WI38 (cell line): ENCODE data around the gene RGPD8.
A peak's percentile ranks its signal among the peaks of the same experiment; 100 is the strongest.

Source experiments
- H3K4me3 ChIP-seq: 2 replicates; pipeline ENCODE4 v1.5.1; 2011; ENCODE audit warnings: low read depth, mild to moderate bottlenecking, control low read depth, low read length
- CTCF ChIP-seq: IDR thresholded peaks from 2 replicates; pipeline ENCODE4 v1.5.1; 2012; ENCODE audit warnings: low read depth, mild to moderate bottlenecking, control low read depth, low read length

Gene RGPD8

GRCh38 chr2:112474844-112475486 lies 41.5 kb upstream of the RGPD8 start:
- TF ChIP-seq CTCF, result no peak
- no peak overlapping the region for H3K4me3 ChIP-seq

GRCh38 chr2:112472547-112473263 lies 39.3 kb upstream of the RGPD8 start:
- no peak for TF ChIP-seq CTCF
- no peak overlapping the region for H3K4me3 ChIP-seq

GRCh38 chr2:112465382-112465781 lies 31.9 kb upstream of the RGPD8 start:
- 0 out of 2 replicates have a peak, but pooled peaks have one; percentile 15 for TF ChIP-seq CTCF
- H3K4me3 ChIP-seq, result no peak overlapping the region

GRCh38 chr2:112463256-112463655 lies 29.8 kb upstream of the RGPD8 start:
- no peak overlapping the region for H3K4me3 ChIP-seq
- no peak for TF ChIP-seq CTCF

- TF ChIP-seq CTCF, result no peak
- H3K4me3 ChIP-seq, result no peak overlapping the region
Measured at GRCh38 chr2:112462178-112462577, 28.7 kb upstream of the RGPD8 start.

- TF ChIP-seq CTCF, result no peak
- no peak overlapping the region for H3K4me3 ChIP-seq
Measured at GRCh38 chr2:112459372-112459771, 25.9 kb upstream of the RGPD8 start.

- no peak for TF ChIP-seq CTCF
Measured at GRCh38 chr2:112454586-112454985, 21.1 kb upstream of the RGPD8 start.

More at GRCh38 chr2:112454586-112454985, 21.1 kb upstream of the RGPD8 start:
- no peak overlapping the region for H3K4me3 ChIP-seq
